Liver (tissue), 9 donors: ENCODE data around the gene COPZ2. TPM values are rescaled to one million over a fixed set of nuclear protein-coding genes. Genes with fewer than 3 reads are reported as not detected.
A peak's percentile ranks its signal among the peaks of the same experiment; 100 is the strongest.
"Not testable (repeated sequence)": the region's sequence is repeated elsewhere in the genome, so short reads cannot be mapped to it uniquely, and the experiment has no call there.

Source experiments
- DNase-seq: peaks from one replicate; pipeline ENCODE4 v3.0.0-alpha.2; 2017; ENCODE audit warnings: low spot score
- H3K27ac ChIP-seq, 2 donors: one replicate each; pipeline ENCODE4 v1.7.0; 2013; ENCODE audit warnings: inconsistent platforms in 2 of 2, low read length in 2 of 2, control low read depth in 1 of 2, low read depth in 1 of 2, mild to moderate bottlenecking in 1 of 2
- H3K27me3 ChIP-seq, 4 donors: one replicate each; pipeline versions ENCODE4 v1.6.1 to v1.7.0; 2013; ENCODE audit warnings: low read length in 3 of 4, inconsistent platforms in 1 of 4, mild to moderate bottlenecking in 1 of 4, moderate library complexity in 1 of 4; ENCODE audit not compliant: control insufficient read depth in 4 of 4, insufficient read depth in 4 of 4
- H3K36me3 ChIP-seq, 4 donors: one replicate each; pipeline versions ENCODE4 v1.6.1 to v1.7.0; 2013; ENCODE audit warnings: low read length in 3 of 4, mild to moderate bottlenecking in 3 of 4, low read depth in 1 of 4, moderate library complexity in 1 of 4; ENCODE audit not compliant: control insufficient read depth in 4 of 4, insufficient read depth in 3 of 4
- H3K4me1 ChIP-seq, 4 donors: one replicate each; pipeline versions ENCODE4 v1.6.1 to v1.7.0; 2013; ENCODE audit warnings: low read length in 3 of 4, mild to moderate bottlenecking in 3 of 4, moderate library complexity in 1 of 4; ENCODE audit not compliant: control insufficient read depth in 4 of 4, insufficient read depth in 4 of 4
- H3K4me3 ChIP-seq, 3 donors: one replicate each; pipeline versions ENCODE4 v1.6.1 to v1.7.0; 2013; ENCODE audit warnings: low read length in 3 of 3, control low read depth in 1 of 3, low read depth in 1 of 3, mild to moderate bottlenecking in 1 of 3
- H3K9ac ChIP-seq, 2 donors: one replicate each; pipeline ENCODE4 v1.7.0; 2013; ENCODE audit warnings: low read length in 2 of 2, mild to moderate bottlenecking in 2 of 2, moderate library complexity in 2 of 2, control low read depth in 1 of 2, low read depth in 1 of 2
- H3K9me3 ChIP-seq, 4 donors: one replicate each; pipeline versions ENCODE4 v1.6.1 to v1.7.0; 2013; ENCODE audit warnings: low read length in 3 of 4; ENCODE audit not compliant: control insufficient read depth in 4 of 4
- CTCF ChIP-seq: fragments of 150-350 bp; IDR thresholded peaks from 2 replicates; pipeline ENCODE4 v1.5.1; 2017; ENCODE audit warnings: improper control_type of control experiment, low read depth, low read length; ENCODE audit not compliant: missing input control
- EGR1 ChIP-seq, 2 donors: IDR thresholded peaks; 2 replicates each; pipeline ENCODE4 v1.6.1; 2016 to 2018; ENCODE audit warnings: antibody characterized with exemption in 2 of 2, low read depth in 2 of 2
- MAX ChIP-seq: IDR thresholded peaks from 2 replicates; pipeline ENCODE4 v1.6.1; 2016; ENCODE audit warnings: antibody characterized with exemption
- RAD21 ChIP-seq, 2 donors: IDR thresholded peaks; 2 replicates each; pipeline ENCODE4 v1.6.1; 2016; ENCODE audit warnings: antibody characterized with exemption in 2 of 2, mild to moderate bottlenecking in 2 of 2
- YY1 ChIP-seq: IDR thresholded peaks from 2 replicates; pipeline ENCODE4 v1.6.1; 2016; ENCODE audit warnings: antibody characterized with exemption, mild to moderate bottlenecking
- ZBTB33 ChIP-seq: IDR thresholded peaks from 2 replicates; pipeline ENCODE4 v1.6.1; 2016; ENCODE audit warnings: antibody characterized with exemption
- WGBS: extraction: QIAGEN DNeasy Blood & Tissue Kit; methylation state at CpG from one replicate; pipeline ENCODE4 v1.1.7; 2013; 5-methylcytosine and 5-hydroxymethylcytosine counted together
- polyA plus RNA-seq, 2 donors: library from polyadenylated mRNA; stranded (reverse) in 1 of 2; unstranded in 1 of 2; fragments of 200-250 nt in 1 of 2; fragments of >200 nt in 1 of 2; fragmentation: Nextera tagmentation in 1 of 2; extraction: Ambion mirVana in 1 of 2; gene quantifications; one replicate each; pipeline versions ENCODE4 v1.2.1 to v1.2.3, GENCODE V29; 2013 to 2015
- total RNA-seq, 2 donors: library from RNA; depleted of rRNA; stranded (reverse); fragments of >200 nt; gene quantifications; one replicate each; pipeline ENCODE4 v1.2.3, GENCODE V29; 2014
- donor health status: healthy.
- donor health status: healthy.
- donor health status: healthy.
- donor health status: healthy.
- donor health status: healthy.

Gene COPZ2
- total and polyA plus RNA-seq, 4 donors: 2.6 to 38.1 (median 17.8) TPM

- H3K9ac ChIP-seq, H3K9me3 ChIP-seq, DNase-seq, H3K27me3 ChIP-seq, H3K36me3 ChIP-seq, H3K4me1 ChIP-seq, H3K4me3 ChIP-seq, H3K27ac ChIP-seq: not testable (repeated sequence)
- 95% methylated on average over 10 of the region's 10 CpGs for WGBS
These were observed 39.6 kb upstream of the COPZ2 start for GRCh38 chr17:48077152-48077551.

- no peaks in the 10 kb centered on the region for H3K9me3 ChIP-seq
- WGBS: 75% methylated on average over 7 of the region's 7 CpGs
- peak overlapping the region in 1 of 2 donors; percentile 28 for H3K9ac ChIP-seq
- no peak overlapping the region for H3K27ac ChIP-seq
- peak; percentile 82 for DNase-seq
- H3K36me3 ChIP-seq: peaks cover 0 to 4% (median 2%) of the 10 kb centered on the region in 4 donors
- no peaks in the 10 kb centered on the region for H3K27me3 ChIP-seq
- H3K4me3 ChIP-seq: no peak overlapping the region
- H3K4me1 ChIP-seq: peaks cover 2 to 11% (median 8%) of the 10 kb centered on the region in 4 donors
- TF ChIP-seq RAD21 (IDR thresholded peaks at IDR 0.05) (peak; percentile 99), ZBTB33 (no peak), CTCF (peak; percentile 91), EGR1 (IDR thresholded peaks at IDR 0.05; ENCODE audit: low read depth in 2 of 2) (no peak), MAX (peak; percentile 27), YY1 (peak; percentile 21)
These were observed 36.9 kb upstream of the COPZ2 start for GRCh38 chr17:48074322-48075081.

GRCh38 chr17:48073566-48074094 is 36.0 kb upstream of the COPZ2 start:
- not testable (repeated sequence) for H3K27me3 ChIP-seq, H3K27ac ChIP-seq, H3K9ac ChIP-seq, H3K4me3 ChIP-seq, DNase-seq, H3K36me3 ChIP-seq, H3K9me3 ChIP-seq
- peaks cover 4 to 14% (median 10%) of the 10 kb centered on the region in 4 donors for H3K4me1 ChIP-seq
- 96% methylated on average over 5 of the region's 5 CpGs for WGBS

GRCh38 chr17:48072811-48073210 is 35.2 kb upstream of the COPZ2 start:
- not testable (repeated sequence) for H3K27me3 ChIP-seq, H3K36me3 ChIP-seq, H3K9me3 ChIP-seq, H3K9ac ChIP-seq, DNase-seq, H3K4me3 ChIP-seq, H3K27ac ChIP-seq
- peaks cover 4 to 22% (median 18%) of the 10 kb centered on the region in 4 donors for H3K4me1 ChIP-seq
- WGBS: 96% methylated on average over 9 of the region's 9 CpGs
